A673 (cell line): Measurements from ENCODE around the gene TPPP. TPM values are rescaled to one million over a fixed set of nuclear protein-coding genes. Genes with fewer than 3 reads are reported as not detected.

Experiments used
- BruUV-seq: library from RNA; stranded (reverse); fragments of 400-500 nt; replicated peaks from 2 replicates; lab custom pipeline; 2021; lab: Mats Ljungman, UMichigan
- CTCF ChIA-PET: fragments of 300-600 bp; sonication (Branson Sonifier 250); formaldehyde crosslinking; loops from one replicate; lab custom pipeline; 2022; ENCODE audit warnings: antibody characterized with exemption; lab: Charles Lee
- POLR2A ChIA-PET: fragments of 300-600 bp; sonication (Branson Sonifier 250); formaldehyde crosslinking; loops from one replicate; lab custom pipeline; 2022; ENCODE audit warnings: antibody characterized with exemption; ENCODE audit not compliant: low non-redundant PET; lab: Charles Lee
- DNase-seq: peaks from one replicate; pipeline ENCODE4 v3.0.0-alpha.2; 2015; ENCODE audit warnings: low spot score
- H3K27ac ChIP-seq: fragments of 200-600 bp; sonication (generic); 2 replicates; pipeline ENCODE4 v1.5.1; 2016; ENCODE audit warnings: mixed run types, low read depth, mild to moderate bottlenecking, mixed read lengths, antibody characterized with exemption, low read length; ENCODE audit not compliant: poor library complexity, severe bottlenecking
- H3K27me3 ChIP-seq: fragments of 200-600 bp; sonication (generic); replicated peaks from 2 replicates; pipeline ENCODE4 v1.6.1; 2017; ENCODE audit warnings: mixed run types, low read depth, mild to moderate bottlenecking, mixed read lengths, antibody characterized with exemption, low read length; ENCODE audit not compliant: insufficient read depth, poor library complexity
- H3K36me3 ChIP-seq: fragments of 200-600 bp; sonication (generic); 2 replicates; pipeline ENCODE4 v1.6.1; 2016; ENCODE audit warnings: mixed run types, mild to moderate bottlenecking, mixed read lengths, antibody characterized with exemption, low read length; ENCODE audit not compliant: insufficient read depth, poor library complexity, severe bottlenecking
- H3K4me1 ChIP-seq: fragments of 200-600 bp; sonication (generic); 2 replicates; pipeline ENCODE4 v1.6.1; 2017; ENCODE audit warnings: mixed run types, mild to moderate bottlenecking, mixed read lengths, antibody characterized with exemption, low read length; ENCODE audit not compliant: insufficient read depth, poor library complexity, severe bottlenecking
- H3K4me3 ChIP-seq: fragments of 200-600 bp; sonication (generic); 2 replicates; pipeline ENCODE4 v1.5.1; 2016; ENCODE audit warnings: low read depth, mixed run types, mild to moderate bottlenecking, mixed read lengths, low read length; ENCODE audit not compliant: poor library complexity, severe bottlenecking
- H3K9me3 ChIP-seq: fragments of 200-600 bp; sonication (generic); 2 replicates; pipeline ENCODE4 v1.6.1; 2016; ENCODE audit warnings: mixed run types, low read depth, mild to moderate bottlenecking, mixed read lengths, antibody characterized with exemption, low read length; ENCODE audit not compliant: poor library complexity, severe bottlenecking
- EZH2 ChIP-seq: fragments of 200-600 bp; sonication (generic); IDR thresholded peaks from 2 replicates; pipeline ENCODE4 v1.6.1; 2017; ENCODE audit warnings: borderline replicate concordance, low read depth, mild to moderate bottlenecking, mixed read lengths, antibody characterized with exemption, low read length; ENCODE audit not compliant: poor library complexity, severe bottlenecking
- intact Hi-C: fragments of 100-400 bp; cut with micrococcal nuclease; formaldehyde crosslinking; loops from one replicate; pipeline ENCODE4 v1.10.0; 2022; ENCODE audit not compliant: unreplicated experiment
- total RNA-seq: library from RNA; stranded (reverse); gene quantifications from 2 replicates; pipeline ENCODE4 v1.2.3, GENCODE V29; 2021
- TF ChIP-seq, protein P1 (sequence below): fragments of 300-800, 200-600 bp; sonication (generic); conservative IDR thresholded peaks from 2 replicates; pipeline ENCODE4 v1.5.1; 2017; ENCODE audit warnings: low read depth, mild to moderate bottlenecking, antibody characterized with exemption, low read length, moderate library complexity, mixed read lengths

TPPP gene
- total RNA-seq, 1 experiment from 2014 or later, result 0.19 TPM

DNA sequence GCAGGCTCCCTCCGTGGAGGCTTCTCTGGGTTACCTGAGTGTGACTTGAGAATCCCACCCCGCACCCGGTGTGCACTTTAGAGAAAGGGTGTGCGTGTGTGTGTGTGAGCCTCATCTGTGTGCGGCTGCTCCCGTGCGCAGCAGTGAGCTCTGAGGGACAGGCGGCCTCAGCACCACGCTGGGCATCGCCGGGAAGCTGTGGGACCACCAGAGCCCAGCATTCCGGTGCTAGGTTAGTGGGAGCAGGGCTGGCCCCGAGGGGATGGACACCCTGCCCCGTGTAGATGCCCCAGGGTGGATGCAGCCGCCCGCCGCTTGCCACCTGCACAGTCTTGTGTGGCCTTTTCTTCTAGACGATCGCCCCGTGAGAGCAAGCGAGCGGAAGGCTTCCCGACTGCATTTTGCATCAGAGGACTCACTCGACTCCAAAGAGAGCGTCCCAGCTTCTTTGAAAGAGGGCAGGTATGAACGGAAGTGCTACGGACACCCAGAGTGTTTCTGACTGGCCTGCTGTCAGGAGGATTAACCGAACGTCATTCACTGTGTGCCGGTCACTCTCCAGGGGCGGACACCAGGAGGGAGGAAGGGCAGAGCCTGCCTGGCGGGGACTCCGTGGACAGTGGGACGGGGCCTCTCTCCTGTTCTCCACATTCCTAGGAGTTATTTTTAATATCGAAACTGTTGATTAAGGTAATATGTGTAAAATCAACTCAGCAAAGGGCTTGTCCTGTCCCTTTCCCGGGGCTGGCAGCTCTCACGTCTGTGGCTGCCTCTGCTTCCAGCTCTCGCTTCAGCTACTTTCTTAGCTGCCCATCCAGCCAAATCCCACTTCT, 68.8 kb downstream of the TPPP start:
- Histone ChIP-seq H3K27me3 (no peaks in the 10 kb centered on the region), H3K9me3 (no peaks in the 10 kb centered on the region), H3K4me1 (peaks cover 4% of the 10 kb centered on the region), H3K36me3 (peaks cover 40% of the 10 kb centered on the region), H3K27ac (no peak overlapping the region), H3K4me3 (no peak overlapping the region)
- intact Hi-C loops, result no loop called here
- CTCF ChIA-PET, result no interaction called here
- DNase-seq, result no peak
- no TSS peak for BruUV-seq
- POLR2A ChIA-PET, result no interaction called here
- TF ChIP-seq EZH2, result no peak
- TF ChIP-seq, protein P1, sequence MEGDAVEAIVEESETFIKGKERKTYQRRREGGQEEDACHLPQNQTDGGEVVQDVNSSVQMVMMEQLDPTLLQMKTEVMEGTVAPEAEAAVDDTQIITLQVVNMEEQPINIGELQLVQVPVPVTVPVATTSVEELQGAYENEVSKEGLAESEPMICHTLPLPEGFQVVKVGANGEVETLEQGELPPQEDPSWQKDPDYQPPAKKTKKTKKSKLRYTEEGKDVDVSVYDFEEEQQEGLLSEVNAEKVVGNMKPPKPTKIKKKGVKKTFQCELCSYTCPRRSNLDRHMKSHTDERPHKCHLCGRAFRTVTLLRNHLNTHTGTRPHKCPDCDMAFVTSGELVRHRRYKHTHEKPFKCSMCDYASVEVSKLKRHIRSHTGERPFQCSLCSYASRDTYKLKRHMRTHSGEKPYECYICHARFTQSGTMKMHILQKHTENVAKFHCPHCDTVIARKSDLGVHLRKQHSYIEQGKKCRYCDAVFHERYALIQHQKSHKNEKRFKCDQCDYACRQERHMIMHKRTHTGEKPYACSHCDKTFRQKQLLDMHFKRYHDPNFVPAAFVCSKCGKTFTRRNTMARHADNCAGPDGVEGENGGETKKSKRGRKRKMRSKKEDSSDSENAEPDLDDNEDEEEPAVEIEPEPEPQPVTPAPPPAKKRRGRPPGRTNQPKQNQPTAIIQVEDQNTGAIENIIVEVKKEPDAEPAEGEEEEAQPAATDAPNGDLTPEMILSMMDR, result no peak

DNA sequence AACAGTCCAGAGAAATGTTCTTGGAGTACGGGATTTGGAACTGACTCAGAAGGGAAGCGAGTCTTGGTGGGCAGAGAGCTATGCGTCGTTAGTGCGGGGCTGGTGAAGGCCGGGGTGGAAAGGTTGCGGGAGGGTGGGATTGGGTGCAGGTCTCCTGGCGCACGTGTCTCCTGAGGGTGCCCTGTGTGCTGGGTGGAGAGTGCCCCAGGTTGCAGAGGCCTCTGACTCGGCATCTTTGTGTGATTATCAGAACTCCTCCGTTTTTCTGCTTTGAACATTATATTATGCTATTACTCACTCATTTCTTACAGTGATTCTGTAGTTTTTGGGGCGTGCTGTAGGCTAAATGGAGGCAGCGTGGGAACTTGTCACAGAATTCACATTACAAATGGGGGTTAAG, 69.6 kb downstream of the TPPP start:
- POLR2A ChIA-PET, result no interaction called here
- H3K4me1 ChIP-seq, result peaks cover 4% of the 10 kb centered on the region
- H3K4me3 ChIP-seq, result no peak overlapping the region
- no peaks in the 10 kb centered on the region for H3K9me3 ChIP-seq
- TF ChIP-seq, protein P1, result no peak
- no peak for TF ChIP-seq EZH2
- H3K27me3 ChIP-seq, result no peaks in the 10 kb centered on the region
- intact Hi-C loops, result no loop called here
- H3K27ac ChIP-seq, result no peak overlapping the region
- H3K36me3 ChIP-seq, result peaks cover 44% of the 10 kb centered on the region
- CTCF ChIA-PET, result no interaction called here
- no TSS peak for BruUV-seq
- DNase-seq, result no peak

- intact Hi-C loops, result no loop called here
- DNase-seq, result no peak
- CTCF ChIA-PET, result no interaction called here
- Histone ChIP-seq H3K27ac (no peak overlapping the region), H3K36me3 (peaks cover 49% of the 10 kb centered on the region), H3K4me3 (no peak overlapping the region), H3K9me3 (no peaks in the 10 kb centered on the region), H3K27me3 (no peaks in the 10 kb centered on the region), H3K4me1 (peaks cover under 1% of the 10 kb centered on the region)
- no peak for TF ChIP-seq EZH2
- TF ChIP-seq, protein P1, result no peak
- BruUV-seq, result no TSS peak
- POLR2A ChIA-PET, result no interaction called here
Measured at GRCh38 chr5:622946-623522, 70.1 kb downstream of the TPPP start.
